A549 (cell line): ENCODE data around the gene DHX8. TPM values are rescaled to one million over a fixed set of nuclear protein-coding genes. Genes with fewer than 3 reads are reported as not detected.

Experiments
- ATAC-seq, 2 experiments: fragments of 200-7000 bp in 1 of 2; fragments of >200 bp in 1 of 2; cut with Nextera tagmentation in 1 of 2; cut with Tn5 transposase in 1 of 2; 3 replicates each; pipeline versions ENCODE4 v1.8.0 to v1.9.1; 2018 to 2020; ENCODE audit warnings: mild to moderate bottlenecking in 1 of 2, moderate library complexity in 1 of 2
- CTCF ChIA-PET: fragments of 300-600 bp; sonication (Branson Sonifier 250); formaldehyde crosslinking; extraction: SDS; loops from one replicate; lab custom pipeline; 2021; ENCODE audit warnings: antibody characterized with exemption, inconsistent platforms; lab: Yijun Ruan, JAX
- POLR2A ChIA-PET: fragments of 350-600 bp; formaldehyde crosslinking; extraction: SDS; loops from one replicate; lab custom pipeline; 2021; ENCODE audit warnings: antibody characterized with exemption, inconsistent platforms; lab: Yijun Ruan, JAX
- DNase-seq, 2 experiments: peaks; one replicate each; pipeline versions ENCODE4 v3.0.0 to v3.0.0-alpha.2; 2011 to 2016; ENCODE audit warnings: low read depth in 1 of 2, low spot score in 1 of 2
- FAIRE-seq: peaks from 2 replicates; lab custom pipeline; 2011; peaks lifted over from hg19 to GRCh38; lab: Jason Lieb, UNC
- H3K27ac ChIP-seq, 2 experiments: fragments of >200 bp; sonication (Bioruptor Twin); formaldehyde crosslinking; 3 replicates each; pipeline ENCODE4 v1.5.1; 2016 to 2017
- H3K4me1 ChIP-seq: fragments of >200 bp; sonication (Bioruptor Twin); formaldehyde crosslinking; 3 replicates; pipeline ENCODE4 v1.6.1; 2016
- H3K4me2 ChIP-seq: fragments of >200 bp; sonication (Bioruptor Twin); formaldehyde crosslinking; 3 replicates; pipeline ENCODE4 v1.6.1; 2016
- H3K4me3 ChIP-seq: fragments of >200 bp; sonication (Bioruptor Twin); formaldehyde crosslinking; 3 replicates; pipeline ENCODE4 v1.5.1; 2016
- H3K9me3 ChIP-seq: fragments of >200 bp; sonication (Bioruptor Twin); formaldehyde crosslinking; 3 replicates; pipeline ENCODE4 v1.6.1; 2016
- BCL3 ChIP-seq: fragments of >200 bp; sonication (Bioruptor Twin); formaldehyde crosslinking; IDR thresholded peaks from 3 replicates; pipeline ENCODE4 v1.6.1; 2016
- BHLHE40 ChIP-seq: IDR thresholded peaks from 2 replicates; pipeline ENCODE4 v1.6.1; 2012; ENCODE audit warnings: low read depth, low read length, inconsistent platforms
- CEBPB ChIP-seq, 2 experiments: fragments of >200 bp in 1 of 2; sonication (Bioruptor Twin) in 1 of 2; formaldehyde crosslinking in 1 of 2; IDR thresholded peaks; 2 replicates each; pipeline ENCODE4 v1.6.1; 2012 to 2016
- FOSL2 ChIP-seq, 2 experiments: fragments of 450-650 bp in 1 of 2; fragments of >200 bp in 1 of 2; sonication (Bioruptor Twin) in 1 of 2; formaldehyde crosslinking; IDR thresholded peaks; 2 replicates each; pipeline versions ENCODE4 v1.5.0 to v1.6.1; 2016 to 2020; ENCODE audit warnings: mild to moderate bottlenecking in 1 of 2, moderate library complexity in 1 of 2
- GATA3 ChIP-seq: IDR thresholded peaks from 2 replicates; pipeline ENCODE4 v1.6.1; 2012; ENCODE audit warnings: borderline replicate concordance
- HOXB13 ChIP-seq: fragments of 250-450 bp; sonication (Bioruptor Pico); IDR thresholded peaks from 2 replicates; pipeline ENCODE4 v1.5.0; 2020; ENCODE audit warnings: low read depth, mild to moderate bottlenecking, moderate library complexity
- MAFK ChIP-seq: fragments of 450-650 bp; IDR thresholded peaks from 2 replicates; pipeline ENCODE4 v1.6.1; 2014; ENCODE audit not compliant: partially characterized antibody
- MAX ChIP-seq: IDR thresholded peaks from 2 replicates; pipeline ENCODE4 v1.6.1; 2012
- NFE2L2 ChIP-seq: fragments of 150-350 bp; conservative IDR thresholded peaks from 2 replicates; pipeline ENCODE4 v1.6.1; 2014; ENCODE audit warnings: low read length
- NPAS2 ChIP-seq: fragments of 250-450 bp; sonication (Bioruptor Pico); IDR thresholded peaks from 2 replicates; pipeline ENCODE4 v1.8.0; 2022; ENCODE audit warnings: mild to moderate bottlenecking, moderate library complexity, borderline replicate concordance
- PBX3 ChIP-seq: IDR thresholded peaks from 2 replicates; pipeline ENCODE4 v1.6.1; 2012
- POLR2A ChIP-seq: IDR thresholded peaks from 2 replicates; pipeline ENCODE4 v1.6.1; 2012; ENCODE audit warnings: mild to moderate bottlenecking, low read length
- REST ChIP-seq: fragments of 200-600 bp; sonication (generic); IDR thresholded peaks from 2 replicates; pipeline ENCODE4 v1.6.1; 2016; ENCODE audit warnings: antibody characterized with exemption, mild to moderate bottlenecking, moderate library complexity
- USF2 ChIP-seq: fragments of 450-650 bp; IDR thresholded peaks from 2 replicates; pipeline ENCODE4 v1.6.1; 2014; ENCODE audit warnings: antibody characterized with exemption
- ZFP36 ChIP-seq: fragments of 450-650 bp; IDR thresholded peaks from 2 replicates; pipeline ENCODE4 v1.6.1; 2014; ENCODE audit warnings: borderline replicate concordance; ENCODE audit not compliant: partially characterized antibody
- ZNF302 ChIP-seq: fragments of 250-450 bp; sonication (Bioruptor Pico); IDR thresholded peaks from 2 replicates; pipeline ENCODE4 v1.9.0; 2021; ENCODE audit warnings: inconsistent platforms, mild to moderate bottlenecking, moderate library complexity
- WGBS: methylation state at CpG from one replicate; pipeline ENCODE4 v1.1.6; 2017; ENCODE audit errors: missing lambda C conversion rate; 5-methylcytosine and 5-hydroxymethylcytosine counted together
- polyA plus RNA-seq, 4 experiments: library from polyadenylated mRNA; depleted of rRNA in 3 of 4; stranded (reverse); fragments of >200 nt; fragmentation: RNase III in 1 of 4; extraction: RNeasy Plus Mini Kit Qiagen cat#74134 plus additional on column Dnase treatment in 1 of 4; gene quantifications; 2 replicates in 3 of 4; 3 replicates in 1 of 4; pipeline ENCODE4 v1.2.3, GENCODE V29; 2011 to 2017

Gene DHX8
- polyA plus RNA-seq, 2 of the 4 experiments (the other 2 are of a cell fraction): 33.2 to 66.0 TPM

GRCh38 chr17:43554857-43555256 is 71.1 kb downstream of the DHX8 start (continued):
- TF ChIP-seq USF2 (no peak), NPAS2 (CRISPR knock-in tag) (no peak), NFE2L2 (no peak), FOSL2 (IDR thresholded peaks at IDR 0.05) (no peak), FOSL2 (CRISPR knock-in tag; IDR thresholded peaks at IDR 0.05) (no peak)
- TF ChIP-seq, all 56 proteins: peak for 0

GRCh38 chr17:43556292-43556691 is 72.5 kb downstream of the DHX8 start:
- peak; percentile 99 for FAIRE-seq
- peak overlapping the region; percentile 51 for H3K4me2 ChIP-seq
- peak; percentile 67 to 91 for ATAC-seq

More at GRCh38 chr17:43556292-43556691, 72.5 kb downstream of the DHX8 start:
- peak; percentile 95 to 96 for DNase-seq
- 34% methylated on average over 5 of the region's 5 CpGs for WGBS
- Histone ChIP-seq H3K9me3 (no peaks in the 10 kb centered on the region), H3K27ac (peak overlapping the region; percentile 64 to 85), H3K4me3 (no peak overlapping the region), H3K4me1 (peaks cover 56% of the 10 kb centered on the region)
- ChIA-PET CTCF (interaction anchor here (1.0 to 5.6 kb wide), 6 partner anchors 12 to 204 kb away, joined by 3 to 21 read pairs (median 5); no protein-coding TSS in a partner anchor), POLR2A (interaction anchor here (1.4 kb wide), 1 partner anchor 10 kb away, joined by 4 read pairs; the partner anchor contains the start of gene ETV4)
- TF ChIP-seq BCL3 (no peak), NFE2L2 (peak; percentile 95), POLR2A (no peak), HOXB13 (CRISPR knock-in tag) (peak; percentile 82), ZFP36 (peak; percentile 27), GATA3 (peak; percentile 40; the same call in 1 of the 2 replicates), BHLHE40 (0 out of 2 replicates have a peak, but pooled peaks have one; percentile 24), REST (no peak), FOSL2 (IDR thresholded peaks at IDR 0.05) (no peak), FOSL2 (CRISPR knock-in tag; IDR thresholded peaks at IDR 0.05) (peak; percentile 73), MAX (peak; percentile 73), ZNF302 (CRISPR knock-in tag) (0 out of 2 replicates have a peak, but pooled peaks have one; percentile 12), CEBPB (IDR thresholded peaks at IDR 0.05) (peak in 1 of 2 experiments; percentile 56; a peak in 1 of 4 replicates), PBX3 (0 out of 2 replicates have a peak, but pooled peaks have one; percentile 28), MAFK (peak; percentile 99)
